WTC11 (cell line): ENCODE measurements around the gene CNGA3. TPM values are rescaled to one million over a fixed set of nuclear protein-coding genes. Genes with fewer than 3 reads are reported as not detected.
"Not testable (repeated sequence)": the region's sequence is repeated elsewhere in the genome, so short reads cannot be mapped to it uniquely, and the experiment has no call there.

ENCODE experiments used
- ATAC-seq: fragments of 200-7000 bp; cut with Tn5 transposase; 2 replicates; pipeline ENCODE4 v1.10.0; 2021; ENCODE audit warnings: mild to moderate bottlenecking, moderate library complexity
- CTCF ChIA-PET: fragments of 300-600 bp; sonication (Branson Sonifier 250); formaldehyde crosslinking; loops from one replicate; lab custom pipeline; 2021; ENCODE audit warnings: antibody characterized with exemption; lab: Charles Lee
- POLR2A ChIA-PET: fragments of 350-600 bp; sonication (Branson Sonifier 250); formaldehyde crosslinking; loops from one replicate; lab custom pipeline; 2021; ENCODE audit warnings: antibody characterized with exemption; lab: Charles Lee
- DNase-seq: peaks from one replicate; pipeline ENCODE4 v3.0.0; 2021; ENCODE audit warnings: low spot score
- H3K27ac Mint-ChIP-seq: 2 replicates; pipeline ENCODE4 v1.8.0; 2021; ENCODE audit warnings: mixed read lengths
- H3K27me3 Mint-ChIP-seq: 2 replicates; pipeline ENCODE4 v1.8.0; 2021; ENCODE audit warnings: low read depth, mild to moderate bottlenecking, moderate library complexity, mixed read lengths
- H3K36me3 Mint-ChIP-seq: 2 replicates; pipeline ENCODE4 v1.8.0; 2021; ENCODE audit warnings: mixed read lengths
- H3K4me1 Mint-ChIP-seq: 2 replicates; pipeline ENCODE4 v1.8.0; 2022; ENCODE audit warnings: mixed read lengths
- H3K4me3 Mint-ChIP-seq: 2 replicates; pipeline ENCODE4 v1.8.0; 2021; ENCODE audit warnings: mild to moderate bottlenecking, moderate library complexity, mixed read lengths
- H3K9me3 Mint-ChIP-seq: 2 replicates; pipeline ENCODE4 v1.8.0; 2021; ENCODE audit warnings: mixed read lengths
- ELF4 ChIP-seq: sonication (generic); formaldehyde crosslinking; IDR thresholded peaks from 2 replicates; pipeline ENCODE4 v1.8.1; 2022; ENCODE audit warnings: low read depth, mild to moderate bottlenecking, moderate library complexity, missing genetic modification reagents
- ESRRA ChIP-seq: sonication (generic); formaldehyde crosslinking; IDR thresholded peaks from 2 replicates; pipeline ENCODE4 v1.8.1; 2022; ENCODE audit warnings: mild to moderate bottlenecking, missing genetic modification reagents, borderline replicate concordance
- HMGA2 ChIP-seq: fragments of 250-450 bp; sonication (Bioruptor Pico); IDR thresholded peaks from 2 replicates; pipeline ENCODE4 v1.4.0; 2021; ENCODE audit warnings: mild to moderate bottlenecking, moderate library complexity
- IRF2 ChIP-seq: sonication (generic); formaldehyde crosslinking; IDR thresholded peaks from 2 replicates; pipeline ENCODE4 v1.8.0; 2022; ENCODE audit warnings: low read depth, missing genetic modification reagents, borderline replicate concordance
- JAZF1 ChIP-seq: fragments of 250-450 bp; sonication (Bioruptor Pico); IDR thresholded peaks from 2 replicates; pipeline ENCODE4 v1.9.0; 2021; ENCODE audit warnings: moderate library complexity, mild to moderate bottlenecking, inconsistent platforms
- NR2C2 ChIP-seq: sonication (generic); formaldehyde crosslinking; IDR thresholded peaks from 2 replicates; pipeline ENCODE4 v1.8.0; 2022; ENCODE audit warnings: mild to moderate bottlenecking, missing genetic modification reagents
- PRRX2 ChIP-seq: fragments of 250-450 bp; sonication (Bioruptor Pico); IDR thresholded peaks from 2 replicates; pipeline ENCODE4 v1.8.0; 2021; ENCODE audit warnings: mild to moderate bottlenecking
- RORB ChIP-seq: fragments of 250-450 bp; sonication (Bioruptor Pico); IDR thresholded peaks from 2 replicates; pipeline ENCODE4 v1.9.0; 2021; ENCODE audit warnings: mild to moderate bottlenecking
- TEAD4 ChIP-seq: sonication (generic); formaldehyde crosslinking; IDR thresholded peaks from 2 replicates; pipeline ENCODE4 v1.8.0; 2022; ENCODE audit warnings: mild to moderate bottlenecking, missing genetic modification reagents
- ZBTB21 ChIP-seq: sonication (generic); formaldehyde crosslinking; IDR thresholded peaks from 2 replicates; pipeline ENCODE4 v1.8.1; 2023; ENCODE audit warnings: mild to moderate bottlenecking, missing genetic modification reagents, borderline replicate concordance
- ZNF396 ChIP-seq: fragments of 250-450 bp; sonication (Bioruptor Pico); IDR thresholded peaks from 2 replicates; pipeline ENCODE4 v1.8.0; 2021; ENCODE audit warnings: mild to moderate bottlenecking, moderate library complexity, borderline replicate concordance
- total RNA-seq: library from RNA; stranded (reverse); gene quantifications from 3 replicates; pipeline ENCODE4 v1.2.3, GENCODE V29; 2021
- TF ChIP-seq, protein P1 (sequence below): sonication (generic); formaldehyde crosslinking; IDR thresholded peaks from 2 replicates; pipeline ENCODE4 v1.8.0; 2022; ENCODE audit warnings: mild to moderate bottlenecking, missing genetic modification reagents
- TF ChIP-seq, protein P2 (sequence below): sonication (generic); formaldehyde crosslinking; IDR thresholded peaks from 2 replicates; pipeline ENCODE4 v1.8.1; 2023; ENCODE audit warnings: mild to moderate bottlenecking, moderate library complexity, missing genetic modification reagents
- TF ChIP-seq, protein P3 (sequence below): sonication (generic); formaldehyde crosslinking; IDR thresholded peaks from 2 replicates; pipeline ENCODE4 v1.8.1; 2022; ENCODE audit warnings: low read depth, missing genetic modification reagents, borderline replicate concordance
- TF ChIP-seq, protein P4 (sequence below): sonication (generic); formaldehyde crosslinking; IDR thresholded peaks from 2 replicates; pipeline ENCODE4 v1.8.1; 2023; ENCODE audit warnings: mild to moderate bottlenecking, missing genetic modification reagents
- TF ChIP-seq, protein P5 (sequence below): fragments of 250-450 bp; sonication (Bioruptor Pico); IDR thresholded peaks from 2 replicates; pipeline ENCODE4 v1.9.0; 2021; ENCODE audit warnings: mild to moderate bottlenecking
- TF ChIP-seq, protein P6 (sequence below): sonication (generic); formaldehyde crosslinking; IDR thresholded peaks from 2 replicates; pipeline ENCODE4 v1.8.1; 2023; ENCODE audit warnings: mild to moderate bottlenecking, missing genetic modification reagents, borderline replicate concordance

The CNGA3 gene
- total RNA-seq, 1 experiment from 2014 or later: not detected

DNA sequence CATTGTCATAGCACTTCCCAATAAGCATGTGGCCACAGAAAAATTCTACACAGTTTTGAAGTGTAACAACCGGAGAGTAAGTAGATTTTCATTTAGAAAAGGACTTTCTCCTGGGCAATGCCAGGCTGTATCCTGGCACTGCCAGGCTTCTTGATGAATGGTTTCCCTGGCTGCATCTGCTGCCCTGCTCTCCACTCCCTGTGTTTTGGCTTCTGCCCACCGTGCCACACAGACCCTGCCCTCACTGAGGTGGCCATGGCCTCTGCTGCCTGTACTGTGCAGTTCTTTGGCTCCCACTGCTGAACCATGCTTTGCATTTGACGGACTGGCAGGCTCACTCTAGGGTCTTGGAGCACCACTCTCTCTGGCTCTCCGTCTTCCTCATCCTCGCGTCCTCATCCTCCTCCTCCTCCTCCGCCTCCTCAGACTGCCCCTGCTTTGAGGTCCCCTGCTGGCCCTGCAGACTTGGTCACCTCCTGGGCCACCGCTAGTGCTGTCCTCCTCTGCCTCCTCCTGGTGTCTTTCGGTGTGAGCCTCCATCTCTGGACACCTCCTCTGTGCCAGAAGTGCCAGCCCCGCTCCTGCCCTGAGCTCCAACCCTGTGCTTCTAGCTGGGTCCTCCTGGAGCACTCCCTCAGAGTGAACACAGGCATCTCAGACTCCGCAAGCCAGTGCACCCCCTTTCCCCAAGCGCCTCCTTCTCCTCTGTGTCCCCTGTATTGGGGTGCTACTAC lies 45.9 kb upstream of the CNGA3 start (continued):
- no peak for TF ChIP-seq IRF2
- TF ChIP-seq, protein P1, sequence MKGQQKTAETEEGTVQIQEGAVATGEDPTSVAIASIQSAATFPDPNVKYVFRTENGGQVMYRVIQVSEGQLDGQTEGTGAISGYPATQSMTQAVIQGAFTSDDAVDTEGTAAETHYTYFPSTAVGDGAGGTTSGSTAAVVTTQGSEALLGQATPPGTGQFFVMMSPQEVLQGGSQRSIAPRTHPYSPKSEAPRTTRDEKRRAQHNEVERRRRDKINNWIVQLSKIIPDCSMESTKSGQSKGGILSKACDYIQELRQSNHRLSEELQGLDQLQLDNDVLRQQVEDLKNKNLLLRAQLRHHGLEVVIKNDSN (CRISPR knock-in tag): no peak

DNA sequence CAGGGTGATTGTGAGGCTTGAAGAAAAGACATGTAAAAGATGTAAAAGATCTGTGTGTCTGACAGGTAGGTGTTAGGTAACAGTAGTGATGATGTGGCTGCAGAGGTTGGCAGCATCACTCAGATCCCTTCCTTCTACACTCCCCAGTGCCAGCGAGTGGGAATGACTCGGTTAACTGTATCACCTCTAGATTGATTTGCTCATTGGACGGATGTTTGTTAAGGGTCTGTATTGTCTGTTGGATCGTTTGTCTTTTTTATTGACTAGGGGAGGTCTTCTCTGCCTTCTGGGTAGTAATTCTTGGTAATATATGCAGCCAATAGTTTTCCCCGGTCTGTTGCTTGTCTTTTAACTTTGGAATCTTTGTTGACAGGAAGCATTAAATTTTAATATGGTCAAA lies 44.8 kb upstream of the CNGA3 start:
- ATAC-seq: no peak
- Mint-ChIP-seq H3K9me3 (peaks cover 7% of the 10 kb centered on the region; the same call in 1 of the 2 replicates), H3K27ac (no peak overlapping the region), H3K4me3 (no peak overlapping the region), H3K27me3 (no peaks in the 10 kb centered on the region), H3K36me3 (no peaks in the 10 kb centered on the region), H3K4me1 (peaks cover 7% of the 10 kb centered on the region)
- CTCF ChIA-PET: no interaction called here
- TF ChIP-seq PRRX2: no peak
- TF ChIP-seq HMGA2 (CRISPR knock-in tag): no peak
- TF ChIP-seq RORB: no peak
- TF ChIP-seq TEAD4 (CRISPR knock-in tag): no peak
- DNase-seq: no peak
- POLR2A ChIA-PET: no interaction called here

DNA sequence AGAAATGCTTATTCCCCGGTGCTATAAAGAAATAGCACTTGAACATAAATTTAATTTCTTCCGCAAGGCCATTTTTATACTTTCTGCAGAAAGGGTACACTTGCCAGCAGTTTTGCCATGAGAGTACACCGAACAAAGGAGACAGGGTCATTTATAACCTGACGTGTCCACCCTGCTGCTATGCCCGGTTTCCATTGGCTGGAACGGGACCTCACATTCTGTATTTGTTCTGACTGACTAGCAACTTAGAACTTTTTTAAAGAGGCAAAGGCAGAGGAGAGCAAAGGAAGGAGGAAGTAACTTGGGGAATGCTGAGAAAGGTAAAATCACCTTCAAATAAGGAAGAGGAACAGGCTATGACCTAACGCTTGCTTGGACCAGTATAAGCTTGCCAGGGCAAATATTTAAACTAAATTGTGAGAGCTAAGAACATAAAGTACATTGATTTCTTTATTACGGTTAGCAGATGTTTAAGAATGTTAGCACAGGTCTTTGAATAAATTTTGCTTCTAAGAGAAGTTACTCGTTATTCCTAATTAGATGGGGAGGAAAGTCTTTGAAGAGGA lies 39.0 kb upstream of the CNGA3 start:
- H3K27ac Mint-ChIP-seq, H3K27me3 Mint-ChIP-seq, H3K4me1 Mint-ChIP-seq, H3K36me3 Mint-ChIP-seq, CTCF ChIA-PET, ATAC-seq, H3K4me3 Mint-ChIP-seq, H3K9me3 Mint-ChIP-seq, DNase-seq, POLR2A ChIA-PET: not testable (repeated sequence)

DNA sequence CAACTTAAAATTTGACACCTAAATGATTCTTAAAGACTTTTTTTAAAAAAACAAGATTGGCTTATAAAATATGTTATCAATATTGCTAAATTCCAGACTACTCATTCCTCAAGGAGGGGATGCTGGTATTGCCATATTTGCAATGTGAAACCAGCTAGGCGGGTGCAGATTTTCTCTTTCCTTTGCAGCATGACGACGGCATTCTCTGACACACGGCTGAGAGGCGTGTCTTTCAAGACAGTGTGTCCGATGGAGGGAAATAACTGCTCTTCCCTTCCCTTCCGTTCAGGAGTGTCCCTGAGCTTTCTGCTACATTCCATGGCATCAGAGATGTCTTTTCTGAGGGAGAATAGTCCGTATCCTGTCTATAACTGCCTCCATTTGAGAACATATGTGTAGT lies 38.2 kb upstream of the CNGA3 start:
- ATAC-seq: no peak
- peaks cover 6% of the 10 kb centered on the region for H3K4me1 Mint-ChIP-seq
- POLR2A ChIA-PET: no interaction called here
- no peak overlapping the region for H3K4me3 Mint-ChIP-seq
- CTCF ChIA-PET: no interaction called here
- peaks cover 7% of the 10 kb centered on the region; the same call in 1 of the 2 replicates for H3K9me3 Mint-ChIP-seq
- H3K27me3 Mint-ChIP-seq: 0 out of 2 replicates have a peak, but pooled peaks cover 2% of the 10 kb centered on the region
- TF ChIP-seq, protein P2, sequence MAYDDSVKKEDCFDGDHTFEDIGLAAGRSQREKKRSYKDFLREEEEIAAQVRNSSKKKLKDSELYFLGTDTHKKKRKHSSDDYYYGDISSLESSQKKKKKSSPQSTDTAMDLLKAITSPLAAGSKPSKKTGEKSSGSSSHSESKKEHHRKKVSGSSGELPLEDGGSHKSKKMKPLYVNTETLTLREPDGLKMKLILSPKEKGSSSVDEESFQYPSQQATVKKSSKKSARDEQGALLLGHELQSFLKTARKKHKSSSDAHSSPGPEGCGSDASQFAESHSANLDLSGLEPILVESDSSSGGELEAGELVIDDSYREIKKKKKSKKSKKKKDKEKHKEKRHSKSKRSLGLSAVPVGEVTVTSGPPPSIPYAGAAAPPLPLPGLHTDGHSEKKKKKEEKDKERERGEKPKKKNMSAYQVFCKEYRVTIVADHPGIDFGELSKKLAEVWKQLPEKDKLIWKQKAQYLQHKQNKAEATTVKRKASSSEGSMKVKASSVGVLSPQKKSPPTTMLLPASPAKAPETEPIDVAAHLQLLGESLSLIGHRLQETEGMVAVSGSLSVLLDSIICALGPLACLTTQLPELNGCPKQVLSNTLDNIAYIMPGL (CRISPR knock-in tag): no peak
- TF ChIP-seq, protein P3, sequence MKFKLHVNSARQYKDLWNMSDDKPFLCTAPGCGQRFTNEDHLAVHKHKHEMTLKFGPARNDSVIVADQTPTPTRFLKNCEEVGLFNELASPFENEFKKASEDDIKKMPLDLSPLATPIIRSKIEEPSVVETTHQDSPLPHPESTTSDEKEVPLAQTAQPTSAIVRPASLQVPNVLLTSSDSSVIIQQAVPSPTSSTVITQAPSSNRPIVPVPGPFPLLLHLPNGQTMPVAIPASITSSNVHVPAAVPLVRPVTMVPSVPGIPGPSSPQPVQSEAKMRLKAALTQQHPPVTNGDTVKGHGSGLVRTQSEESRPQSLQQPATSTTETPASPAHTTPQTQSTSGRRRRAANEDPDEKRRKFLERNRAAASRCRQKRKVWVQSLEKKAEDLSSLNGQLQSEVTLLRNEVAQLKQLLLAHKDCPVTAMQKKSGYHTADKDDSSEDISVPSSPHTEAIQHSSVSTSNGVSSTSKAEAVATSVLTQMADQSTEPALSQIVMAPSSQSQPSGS: no peak
- TF ChIP-seq ZBTB21: no peak
- no peak for TF ChIP-seq RORB
- TF ChIP-seq, protein P4, sequence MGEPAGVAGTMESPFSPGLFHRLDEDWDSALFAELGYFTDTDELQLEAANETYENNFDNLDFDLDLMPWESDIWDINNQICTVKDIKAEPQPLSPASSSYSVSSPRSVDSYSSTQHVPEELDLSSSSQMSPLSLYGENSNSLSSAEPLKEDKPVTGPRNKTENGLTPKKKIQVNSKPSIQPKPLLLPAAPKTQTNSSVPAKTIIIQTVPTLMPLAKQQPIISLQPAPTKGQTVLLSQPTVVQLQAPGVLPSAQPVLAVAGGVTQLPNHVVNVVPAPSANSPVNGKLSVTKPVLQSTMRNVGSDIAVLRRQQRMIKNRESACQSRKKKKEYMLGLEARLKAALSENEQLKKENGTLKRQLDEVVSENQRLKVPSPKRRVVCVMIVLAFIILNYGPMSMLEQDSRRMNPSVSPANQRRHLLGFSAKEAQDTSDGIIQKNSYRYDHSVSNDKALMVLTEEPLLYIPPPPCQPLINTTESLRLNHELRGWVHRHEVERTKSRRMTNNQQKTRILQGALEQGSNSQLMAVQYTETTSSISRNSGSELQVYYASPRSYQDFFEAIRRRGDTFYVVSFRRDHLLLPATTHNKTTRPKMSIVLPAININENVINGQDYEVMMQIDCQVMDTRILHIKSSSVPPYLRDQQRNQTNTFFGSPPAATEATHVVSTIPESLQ (CRISPR knock-in tag): no peak
- TF ChIP-seq JAZF1 (CRISPR knock-in tag): no peak
- TF ChIP-seq, protein P1 (CRISPR knock-in tag): no peak
- TF ChIP-seq ZNF396 (CRISPR knock-in tag): no peak
- TF ChIP-seq NR2C2: no peak
- TF ChIP-seq, protein P5, sequence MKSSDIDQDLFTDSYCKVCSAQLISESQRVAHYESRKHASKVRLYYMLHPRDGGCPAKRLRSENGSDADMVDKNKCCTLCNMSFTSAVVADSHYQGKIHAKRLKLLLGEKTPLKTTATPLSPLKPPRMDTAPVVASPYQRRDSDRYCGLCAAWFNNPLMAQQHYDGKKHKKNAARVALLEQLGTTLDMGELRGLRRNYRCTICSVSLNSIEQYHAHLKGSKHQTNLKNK: no peak
- TF ChIP-seq ELF4 (CRISPR knock-in tag): no peak
- TF ChIP-seq ESRRA (CRISPR knock-in tag): no peak
- TF ChIP-seq, protein P6, sequence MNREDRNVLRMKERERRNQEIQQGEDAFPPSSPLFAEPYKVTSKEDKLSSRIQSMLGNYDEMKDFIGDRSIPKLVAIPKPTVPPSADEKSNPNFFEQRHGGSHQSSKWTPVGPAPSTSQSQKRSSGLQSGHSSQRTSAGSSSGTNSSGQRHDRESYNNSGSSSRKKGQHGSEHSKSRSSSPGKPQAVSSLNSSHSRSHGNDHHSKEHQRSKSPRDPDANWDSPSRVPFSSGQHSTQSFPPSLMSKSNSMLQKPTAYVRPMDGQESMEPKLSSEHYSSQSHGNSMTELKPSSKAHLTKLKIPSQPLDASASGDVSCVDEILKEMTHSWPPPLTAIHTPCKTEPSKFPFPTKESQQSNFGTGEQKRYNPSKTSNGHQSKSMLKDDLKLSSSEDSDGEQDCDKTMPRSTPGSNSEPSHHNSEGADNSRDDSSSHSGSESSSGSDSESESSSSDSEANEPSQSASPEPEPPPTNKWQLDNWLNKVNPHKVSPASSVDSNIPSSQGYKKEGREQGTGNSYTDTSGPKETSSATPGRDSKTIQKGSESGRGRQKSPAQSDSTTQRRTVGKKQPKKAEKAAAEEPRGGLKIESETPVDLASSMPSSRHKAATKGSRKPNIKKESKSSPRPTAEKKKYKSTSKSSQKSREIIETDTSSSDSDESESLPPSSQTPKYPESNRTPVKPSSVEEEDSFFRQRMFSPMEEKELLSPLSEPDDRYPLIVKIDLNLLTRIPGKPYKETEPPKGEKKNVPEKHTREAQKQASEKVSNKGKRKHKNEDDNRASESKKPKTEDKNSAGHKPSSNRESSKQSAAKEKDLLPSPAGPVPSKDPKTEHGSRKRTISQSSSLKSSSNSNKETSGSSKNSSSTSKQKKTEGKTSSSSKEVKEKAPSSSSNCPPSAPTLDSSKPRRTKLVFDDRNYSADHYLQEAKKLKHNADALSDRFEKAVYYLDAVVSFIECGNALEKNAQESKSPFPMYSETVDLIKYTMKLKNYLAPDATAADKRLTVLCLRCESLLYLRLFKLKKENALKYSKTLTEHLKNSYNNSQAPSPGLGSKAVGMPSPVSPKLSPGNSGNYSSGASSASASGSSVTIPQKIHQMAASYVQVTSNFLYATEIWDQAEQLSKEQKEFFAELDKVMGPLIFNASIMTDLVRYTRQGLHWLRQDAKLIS (CRISPR knock-in tag): no peak
- TF ChIP-seq, all 79 proteins: peak for 0
- H3K27ac Mint-ChIP-seq: no peak overlapping the region
- DNase-seq: no peak
- H3K36me3 Mint-ChIP-seq: no peaks in the 10 kb centered on the region
